Stimulated activated CD4-positive, alpha-beta T cell treated with anti-CD3 and anti-CD28 coated beads, Interleukin-15, amount 100 ng/mL, for 1 hour (primary cell): ENCODE results near the gene OR11A1.

Experiments used
- DNase-seq, 2 donors: peaks; one replicate each; pipeline ENCODE4 v3.0.0-alpha.2; 2020; ENCODE audit warnings: low read depth in 1 of 2, low spot score in 1 of 2

Gene OR11A1

DNA sequence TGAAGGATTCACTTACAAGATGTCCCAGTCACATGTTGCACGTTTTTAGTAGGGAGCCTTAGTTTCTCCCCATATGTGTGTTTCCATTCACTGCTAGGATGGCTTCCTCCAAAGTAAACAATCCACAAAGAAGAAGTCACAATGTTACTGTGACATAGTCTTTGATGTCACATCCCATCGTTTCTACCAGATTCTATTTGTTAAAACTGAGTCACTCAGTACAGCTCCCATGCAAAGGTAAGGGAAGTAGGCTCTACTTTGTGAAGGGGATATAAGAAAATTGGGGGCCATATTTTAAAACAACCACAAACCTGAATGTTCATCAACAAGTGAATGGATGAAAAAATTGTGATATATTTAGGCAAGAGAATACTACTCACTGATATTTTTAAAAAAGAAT lies at the start of gene OR11A1, which contains the start of gene OR2H1:
OR11A1 (minus strand) TSS at position 101 of the 400 bp plus-strand sequence. CDS start 29,430 bp downstream, outside the sequence.
OR2H1 (plus strand) TSS at position 185 of the 400 bp plus-strand sequence. CDS start 4,615 bp downstream, outside the sequence.
- no peak for DNase-seq

GRCh38 chr6:29506446-29507067 lies 49.7 kb upstream of the OR11A1 start:
- no peak for DNase-seq

DNA sequence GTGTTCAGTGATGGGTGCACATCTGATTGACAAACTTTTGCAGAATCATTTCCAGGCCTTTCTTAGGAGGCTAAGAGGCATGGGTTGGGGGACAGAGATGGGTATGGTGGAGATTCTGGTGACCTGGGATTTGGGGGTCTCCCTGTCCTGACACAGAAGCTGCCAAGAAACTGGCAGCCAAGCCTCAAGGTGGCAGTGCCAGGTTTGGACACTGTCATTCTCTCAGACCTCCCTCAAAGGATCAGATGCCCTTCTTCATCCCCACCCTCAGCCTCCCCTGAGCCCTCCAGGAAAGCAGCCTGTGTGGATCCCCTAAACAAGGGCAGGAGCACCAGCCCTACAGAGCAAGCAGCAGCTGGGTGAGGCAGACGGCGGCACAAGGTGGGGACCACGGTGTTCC lies 48.9 kb upstream of the OR11A1 start:
- DNase-seq = no peak

DNA sequence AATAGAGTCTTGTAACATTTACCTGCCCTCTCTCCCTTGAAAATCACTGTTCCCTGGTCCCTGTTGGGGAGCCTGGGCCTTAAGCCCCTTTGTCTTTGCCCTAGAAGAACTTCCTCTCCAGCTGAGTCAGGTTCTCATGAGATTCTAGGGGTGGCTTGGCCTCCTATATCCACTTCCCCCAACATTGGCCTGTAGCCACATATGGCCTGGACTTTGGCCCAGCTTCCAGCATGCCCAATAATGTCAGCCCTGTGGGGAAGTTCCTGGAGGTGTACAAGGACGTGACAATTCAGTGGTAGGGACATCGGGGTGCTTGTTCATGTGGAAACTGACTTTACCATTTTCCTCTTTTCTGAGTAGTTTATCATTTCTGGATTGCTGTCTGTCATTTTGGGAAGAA lies 48.1 kb upstream of the OR11A1 start:
- DNase-seq = no peak

GRCh38 chr6:29502597-29502996 lies 45.7 kb upstream of the OR11A1 start:
- DNase-seq = no peak

DNA sequence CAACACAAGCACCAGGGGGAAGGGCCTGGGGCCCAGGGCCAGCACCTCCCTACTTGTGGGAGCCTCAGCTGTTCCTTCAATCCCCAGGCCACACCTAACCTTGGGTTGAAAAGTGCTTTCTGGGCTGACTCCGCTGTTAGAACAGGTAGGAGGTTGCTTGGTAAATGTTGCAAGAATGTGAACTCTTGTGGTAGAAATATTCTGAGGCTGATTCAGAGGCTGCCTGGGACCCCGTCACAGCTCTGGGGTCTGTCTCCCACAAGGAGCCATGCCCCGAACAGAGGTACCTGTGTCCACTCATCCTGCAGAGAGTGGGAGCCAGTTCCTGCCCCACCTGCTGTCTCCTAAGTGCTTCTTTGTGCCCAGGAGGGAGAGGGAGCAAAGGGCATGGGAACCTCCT lies 45.3 kb upstream of the OR11A1 start:
- no peak for DNase-seq

DNA sequence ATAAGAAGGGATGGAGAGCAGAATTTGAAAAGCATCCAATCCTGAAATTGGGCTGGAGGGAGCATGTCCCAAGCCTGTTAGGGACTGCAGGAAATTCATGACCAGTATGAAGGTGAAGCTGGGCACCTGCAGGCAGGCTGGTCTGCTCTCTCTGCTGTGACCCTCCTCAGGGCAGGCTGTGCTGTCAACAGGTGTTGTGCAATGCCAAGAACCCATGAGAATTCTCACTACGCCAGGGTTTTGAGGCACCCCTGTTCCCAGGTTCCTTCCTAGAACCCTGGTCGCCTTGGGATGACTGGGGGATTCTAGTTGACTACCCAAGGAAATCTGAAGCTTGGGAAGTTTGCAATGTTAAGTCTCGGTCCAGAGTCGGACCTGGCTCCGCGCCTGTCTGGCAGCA lies 44.2 kb upstream of the OR11A1 start:
- DNase-seq = no peak

DNA sequence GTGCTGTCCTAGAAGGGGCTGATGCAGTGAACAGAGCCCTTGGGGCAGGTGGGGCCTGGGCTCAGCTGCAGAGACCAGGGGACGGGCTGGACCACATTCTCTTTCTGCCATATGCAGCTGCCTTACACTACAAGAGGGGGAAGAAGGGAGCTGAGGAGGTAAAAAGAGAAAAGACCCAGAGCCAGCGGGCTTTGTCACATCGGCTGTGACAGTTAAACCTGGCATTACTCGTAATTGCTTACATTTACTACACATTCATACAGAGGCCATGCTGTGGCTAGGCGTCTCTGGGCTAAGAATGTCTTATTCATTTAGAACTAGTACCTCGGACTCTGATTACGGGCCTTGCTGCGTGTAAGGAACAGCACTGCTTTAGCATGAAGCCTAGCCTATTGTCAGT lies 43.7 kb upstream of the OR11A1 start:
- DNase-seq = no peak

DNA sequence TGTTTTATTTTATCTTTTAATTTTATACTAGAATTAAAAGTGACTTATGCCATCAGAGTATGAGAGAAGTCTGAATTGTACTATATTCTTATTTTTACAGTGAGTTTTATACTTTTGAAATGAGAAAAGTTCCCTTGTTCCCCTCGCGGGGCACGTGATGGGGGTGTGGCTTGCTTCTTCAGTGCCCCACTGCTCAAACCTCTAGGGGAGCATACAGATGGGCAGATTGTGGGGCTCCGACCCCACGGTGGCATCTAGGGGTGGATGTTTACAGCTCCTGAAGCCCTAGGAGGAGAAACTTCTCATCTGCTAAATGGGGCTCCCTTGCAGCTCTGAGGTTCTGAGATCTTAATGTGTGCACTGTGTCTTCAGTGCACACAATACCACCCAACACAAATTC lies 42.8 kb upstream of the OR11A1 start:
- no peak for DNase-seq

DNA sequence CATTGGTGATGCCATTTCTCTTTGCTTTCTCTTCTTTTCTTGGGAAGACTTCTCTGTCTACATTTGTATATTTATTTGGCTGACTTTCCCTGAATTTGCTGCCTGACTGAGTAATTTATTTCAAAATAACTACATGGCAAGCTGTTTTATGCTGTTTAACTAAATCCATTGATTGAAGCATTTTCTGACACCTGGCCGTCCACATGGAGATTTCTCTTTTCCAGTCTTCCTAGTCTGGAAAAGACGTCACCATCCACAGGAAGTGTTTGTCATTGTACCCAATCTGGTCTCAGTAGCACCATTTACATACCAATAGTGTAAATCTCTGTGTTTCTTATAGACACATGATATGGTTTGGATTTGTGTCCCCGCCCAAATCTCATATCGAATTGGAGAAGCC lies 40.1 kb upstream of the OR11A1 start:
- no peak for DNase-seq

DNA sequence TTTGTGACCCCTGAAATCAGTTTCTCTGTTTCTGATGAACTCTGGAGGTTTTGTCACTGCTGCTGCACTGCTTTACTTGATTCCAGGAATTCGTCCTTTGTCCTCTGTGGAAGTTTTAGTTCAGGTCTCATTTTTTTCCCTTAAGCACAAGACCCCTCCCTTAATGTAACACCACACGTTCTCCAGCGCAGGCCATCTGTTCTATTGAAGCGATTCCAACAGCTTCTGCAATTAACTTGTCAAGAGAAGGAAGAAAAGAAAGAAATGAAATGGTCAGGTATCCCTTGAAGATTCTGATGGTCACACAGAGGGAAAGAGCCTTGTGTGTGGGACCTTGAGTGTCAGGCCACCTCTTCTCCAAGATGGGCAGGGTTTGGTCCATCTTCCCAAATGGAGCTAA lies 38.7 kb upstream of the OR11A1 start:
- DNase-seq = no peak

GRCh38 chr6:29494131-29494530 lies 37.3 kb upstream of the OR11A1 start:
- no peak for DNase-seq

- no peak for DNase-seq
Measured at GRCh38 chr6:29493261-29493660, 36.4 kb upstream of the OR11A1 start.

DNA sequence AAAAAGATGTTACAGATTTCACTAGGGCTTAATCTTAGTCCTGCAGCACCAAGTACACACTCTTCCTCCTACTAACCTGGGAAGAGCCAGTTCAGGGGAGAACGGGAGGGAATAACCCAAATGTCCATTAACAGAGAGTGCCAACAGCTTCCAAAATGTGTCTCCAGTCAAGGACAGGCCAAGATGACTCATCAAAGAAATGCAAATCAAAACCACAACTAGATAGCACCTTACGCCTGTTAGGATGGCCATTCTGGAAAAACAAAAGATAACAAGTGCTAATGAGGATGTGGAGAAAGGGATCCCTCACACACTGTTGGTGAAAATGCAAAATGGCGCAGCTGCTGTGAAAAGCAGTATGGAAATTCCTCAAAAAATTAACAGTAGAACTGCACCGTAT lies 34.7 kb upstream of the OR11A1 start:
- DNase-seq = no peak

GRCh38 chr6:29490552-29490951 lies 33.7 kb upstream of the OR11A1 start:
- no peak for DNase-seq

GRCh38 chr6:29490055-29490454 lies 33.2 kb upstream of the OR11A1 start:
- DNase-seq = no peak

- no peak for DNase-seq
Measured at GRCh38 chr6:29489286-29489685, 32.4 kb upstream of the OR11A1 start.

GRCh38 chr6:29488874-29489273 lies 32.0 kb upstream of the OR11A1 start:
- DNase-seq = no peak

GRCh38 chr6:29487660-29488059 lies 30.8 kb upstream of the OR11A1 start, which contains the start of gene MAS1L:
Gene MAS1L, minus strand, starts transcription at chr6:29487956. Its CDS starts 54 bp downstream, at chr6:29487902.
- DNase-seq = no peak

- no peak for DNase-seq
Measured at GRCh38 chr6:29487131-29487530, 30.3 kb upstream of the OR11A1 start.

DNA sequence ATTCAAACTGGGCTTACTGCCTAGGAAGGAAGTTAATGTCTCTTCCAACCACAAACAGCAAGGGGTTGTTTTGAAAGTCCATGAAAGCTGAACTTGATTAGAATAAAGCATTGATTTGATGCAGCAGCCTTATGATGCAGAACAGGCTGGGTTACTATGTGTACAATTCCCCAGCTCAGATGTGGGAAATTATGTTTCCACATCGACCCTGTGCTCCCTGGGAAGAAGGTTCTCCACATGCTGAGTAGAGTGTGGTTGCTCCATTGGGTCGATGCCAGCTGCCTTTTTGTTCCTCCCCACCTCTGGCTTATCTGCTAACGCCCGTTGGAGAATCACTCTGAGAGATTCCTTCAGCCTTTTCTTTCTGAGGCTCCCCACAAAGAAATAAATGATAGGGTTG lies 29.7 kb upstream of the OR11A1 start:
- DNase-seq = no peak

DNA sequence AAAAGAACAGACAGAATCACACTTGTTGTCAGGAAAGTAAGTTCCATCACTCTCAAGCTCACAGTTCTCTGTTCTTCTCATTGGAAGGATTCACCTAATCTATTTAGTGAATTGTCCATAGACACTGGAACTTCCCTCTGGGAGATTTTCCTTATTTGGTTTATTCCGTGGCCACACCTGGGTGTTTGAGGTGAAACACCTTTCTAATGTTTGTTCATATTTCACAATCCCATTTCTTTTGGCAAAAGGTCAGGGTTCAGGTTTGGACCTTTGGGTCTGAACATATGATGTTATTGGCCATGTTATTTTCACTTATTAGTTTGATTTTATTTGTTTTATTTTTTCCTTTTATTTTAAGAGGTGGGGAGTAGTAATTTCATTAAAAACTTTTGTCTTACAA lies 26.9 kb upstream of the OR11A1 start:
- DNase-seq = no peak

DNA sequence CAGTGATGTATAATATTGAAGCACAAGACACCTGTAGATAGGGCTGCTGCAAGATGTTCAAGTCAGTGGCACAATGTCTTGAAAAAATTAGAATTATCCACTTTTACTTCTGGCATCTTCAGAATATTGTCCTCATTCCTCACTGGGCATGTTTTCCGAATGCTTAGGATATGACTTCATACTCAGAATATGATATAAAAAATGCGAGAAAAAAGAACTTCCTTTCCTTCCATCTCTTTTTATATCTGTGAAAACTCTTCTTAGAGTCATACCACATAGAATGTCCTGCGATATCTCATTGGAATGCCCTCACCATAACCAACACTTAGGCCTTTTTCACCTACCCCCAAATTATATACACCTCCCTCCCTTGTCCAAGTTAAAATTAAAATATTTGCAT lies 26.3 kb upstream of the OR11A1 start:
- DNase-seq = no peak
